Renal pelvis (tissue), 4 donors: ENCODE data around the gene PRCD. TPM values are rescaled to one million over a fixed set of nuclear protein-coding genes. Genes with fewer than 3 reads are reported as not detected.

Experiments
- DNase-seq: peaks from one replicate; pipeline ENCODE4 v3.0.0-alpha.2; 2013
- polyA plus RNA-seq, 3 donors: library from polyadenylated mRNA; unstranded; fragments of 120-200 nt; gene quantifications; one replicate each; pipeline ENCODE4 v1.2.1, GENCODE V29; 2013; ENCODE audit not compliant: insufficient read length in 3 of 3

The PRCD gene
- polyA plus RNA-seq, 3 donors: 2.7 to 5.3 (median 4.6) TPM

DNA sequence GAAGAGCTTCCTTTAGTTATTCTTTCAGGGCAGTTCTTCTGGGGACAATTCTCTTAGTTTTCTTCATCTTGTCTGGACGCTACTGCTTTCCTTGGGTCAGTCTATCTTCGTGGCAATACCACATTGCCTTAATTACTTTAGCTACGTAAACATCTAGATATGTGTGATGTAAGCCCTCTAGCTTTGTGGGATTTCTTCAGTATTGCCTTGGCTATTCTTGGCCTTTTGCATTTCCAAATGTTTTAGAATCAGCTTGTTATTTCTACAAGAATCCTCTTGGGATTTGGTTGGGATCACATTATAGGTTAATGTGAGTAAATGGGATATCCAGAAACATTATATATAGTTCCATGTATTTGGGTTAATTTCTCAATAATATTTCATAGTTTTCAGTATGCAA is 54.8 kb downstream of the PRCD start:
- DNase-seq: no peak

Other genes with a start within 250 kb of the PRCD start
- 10 to 100 TPM in 1 of 3 donors, 1 to 10 TPM in 2; 9.3 to 10.2 (median 9.9) TPM for gene QRICH2, start 231.8 kb upstream of the PRCD start, polyA plus RNA-seq
- 10 to 100 TPM; 83.4 to 87.5 (median 84.3) TPM for gene PRPSAP1, start 186.1 kb upstream of the PRCD start, polyA plus RNA-seq
- 1 to 10 TPM; 2.7 to 4.9 (median 4.9) TPM for gene SPHK1, start 155.4 kb upstream of the PRCD start, polyA plus RNA-seq
- gene UBE2O, start 86.9 kb upstream of the PRCD start, polyA plus RNA-seq: 10 to 100 TPM; 27.2 to 30.6 (median 27.3) TPM
- gene AANAT, start 72.4 kb upstream of the PRCD start, polyA plus RNA-seq: under 1 TPM; 0.21 to 0.84 (median 0.35) TPM
- gene RHBDF2, start 38.6 kb upstream of the PRCD start, polyA plus RNA-seq: 1 to 10 TPM; 7.7 to 9.9 (median 9.1) TPM
- 10 to 100 TPM; 15.4 to 16.5 (median 16.4) TPM for gene CYGB, start 2.3 kb upstream of the PRCD start, polyA plus RNA-seq
- 1 to 10 TPM; 6.0 to 9.8 (median 9.2) TPM for gene ST6GALNAC2, start 45.8 kb downstream of the PRCD start, polyA plus RNA-seq
- under 1 TPM; 0.23 to 0.99 (median 0.90) TPM for gene ST6GALNAC1, start 103.7 kb downstream of the PRCD start, polyA plus RNA-seq
- gene MXRA7, start 170.9 kb downstream of the PRCD start, polyA plus RNA-seq: 100 to 1,000 TPM in 1 of 3 donors, 10 to 100 TPM in 2; 91.0 to 117 (median 99.0) TPM
- 10 to 100 TPM; 23.4 to 26.7 (median 24.7) TPM for gene JMJD6, start 186.6 kb downstream of the PRCD start, polyA plus RNA-seq
- 10 to 100 TPM; 39.0 to 41.6 (median 40.0) TPM for gene METTL23, start 186.8 kb downstream of the PRCD start, polyA plus RNA-seq
- 100 to 1,000 TPM; 337 to 388 (median 377) TPM for gene SRSF2, start 197.3 kb downstream of the PRCD start, polyA plus RNA-seq
- 10 to 100 TPM; 20.6 to 33.3 (median 27.4) TPM for gene MFSD11, start 198.1 kb downstream of the PRCD start, polyA plus RNA-seq